ENCODE measurements around the gene SGO2. TPM values are rescaled to one million over a fixed set of nuclear protein-coding genes. Genes with fewer than 3 reads are reported as not detected.

The SGO2 gene
- total and polyA plus RNA-seq, 9 of the 15 experiments (the other 6 are each of a cell fraction or from before 2014, with no cell fraction given), result 14.5 to 25.9 (median 16.6) TPM

DNA sequence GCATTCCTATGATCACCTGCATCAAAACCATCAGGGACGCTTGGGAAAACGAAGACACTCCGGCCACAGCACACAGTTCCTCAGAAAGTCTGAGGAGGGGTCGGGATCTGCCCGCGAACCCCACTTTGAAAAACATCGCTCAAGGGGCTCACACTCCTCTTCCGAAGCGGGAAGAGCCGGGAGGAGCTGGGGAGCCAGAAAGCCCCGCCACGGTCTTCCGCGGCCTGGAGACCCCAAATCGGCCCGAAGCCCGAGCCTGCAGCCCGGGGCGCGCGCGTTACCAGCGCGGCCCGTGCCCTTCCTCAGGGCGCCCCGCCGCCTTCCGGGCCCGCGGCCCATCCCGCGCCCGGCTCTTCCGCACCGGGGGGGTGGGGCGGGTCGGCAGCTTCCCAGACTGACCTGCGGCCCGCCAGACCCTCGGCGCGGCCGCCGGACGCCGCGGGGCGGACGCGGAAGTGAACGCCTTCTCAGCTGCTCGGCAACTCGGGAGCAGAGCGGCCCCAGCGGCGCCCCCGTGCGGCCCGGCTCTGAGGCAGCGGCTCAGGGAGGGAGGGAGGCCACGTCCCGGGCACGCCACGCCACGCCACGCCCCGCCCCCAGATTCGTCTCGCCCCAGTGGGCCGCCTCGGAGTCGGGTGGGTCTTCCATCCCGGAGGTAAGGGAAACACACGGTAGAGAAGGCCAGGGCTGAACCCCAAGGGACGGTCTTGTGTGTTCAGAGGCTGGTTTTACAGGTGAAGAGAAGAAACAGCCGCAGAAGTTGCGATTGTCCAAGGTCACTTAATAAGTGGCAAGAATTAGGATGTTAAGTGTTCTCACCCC is 16.2 kb upstream of the SGO2 start, which contains the start of gene KCTD18 (continued):
- TF ChIP-seq, protein P1, sequence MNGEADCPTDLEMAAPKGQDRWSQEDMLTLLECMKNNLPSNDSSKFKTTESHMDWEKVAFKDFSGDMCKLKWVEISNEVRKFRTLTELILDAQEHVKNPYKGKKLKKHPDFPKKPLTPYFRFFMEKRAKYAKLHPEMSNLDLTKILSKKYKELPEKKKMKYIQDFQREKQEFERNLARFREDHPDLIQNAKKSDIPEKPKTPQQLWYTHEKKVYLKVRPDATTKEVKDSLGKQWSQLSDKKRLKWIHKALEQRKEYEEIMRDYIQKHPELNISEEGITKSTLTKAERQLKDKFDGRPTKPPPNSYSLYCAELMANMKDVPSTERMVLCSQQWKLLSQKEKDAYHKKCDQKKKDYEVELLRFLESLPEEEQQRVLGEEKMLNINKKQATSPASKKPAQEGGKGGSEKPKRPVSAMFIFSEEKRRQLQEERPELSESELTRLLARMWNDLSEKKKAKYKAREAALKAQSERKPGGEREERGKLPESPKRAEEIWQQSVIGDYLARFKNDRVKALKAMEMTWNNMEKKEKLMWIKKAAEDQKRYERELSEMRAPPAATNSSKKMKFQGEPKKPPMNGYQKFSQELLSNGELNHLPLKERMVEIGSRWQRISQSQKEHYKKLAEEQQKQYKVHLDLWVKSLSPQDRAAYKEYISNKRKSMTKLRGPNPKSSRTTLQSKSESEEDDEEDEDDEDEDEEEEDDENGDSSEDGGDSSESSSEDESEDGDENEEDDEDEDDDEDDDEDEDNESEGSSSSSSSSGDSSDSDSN (IDR thresholded peaks at IDR 0.05; ENCODE audit: borderline replicate concordance in 1 of 2, low read depth in 2 of 2, low read length in 2 of 2), result peak in 1 of 2 experiments; percentile 18; a peak in 1 of 4 replicates
- TF ChIP-seq ZNF431 (CRISPR knock-in tag; IDR thresholded peaks at IDR 0.05), result no peak
- TF ChIP-seq NR1H2 (CRISPR knock-in tag; IDR thresholded peaks at IDR 0.05), result no peak
- no peak for TF ChIP-seq LARP7 (IDR thresholded peaks at IDR 0.05)
- peak; percentile 81 for TF ChIP-seq SMAD4 (CRISPR knock-in tag; conservative IDR thresholded peaks at IDR 0.05)
- no peak for TF ChIP-seq ZNF75A (CRISPR knock-in tag; IDR thresholded peaks at IDR 0.05)
- 0 out of 2 replicates have a peak, but pooled peaks have one; percentile 23 for TF ChIP-seq NFRKB (IDR thresholded peaks at IDR 0.05; ENCODE audit: low read depth)
- no peak for TF ChIP-seq BRCA1 (IDR thresholded peaks at IDR 0.05)
- no peak for TF ChIP-seq BRCA1 (CRISPR knock-in tag; IDR thresholded peaks at IDR 0.05)
- TF ChIP-seq MAZ (CRISPR knock-in tag; conservative IDR thresholded peaks at IDR 0.05 in 1 of 2, IDR thresholded peaks at IDR 0.05 in 1 of 2), result peak; percentile 88 to 96
- TF ChIP-seq ZNF584 (CRISPR knock-in tag; IDR thresholded peaks at IDR 0.05; ENCODE audit: low read depth), result no peak
- TF ChIP-seq RBM34 (IDR thresholded peaks at IDR 0.05; ENCODE audit: borderline replicate concordance, insufficient read depth, low read length), result no peak
- TF ChIP-seq ZNF436 (CRISPR knock-in tag; IDR thresholded peaks at IDR 0.05), result no peak
- TF ChIP-seq E2F3 (CRISPR knock-in tag; IDR thresholded peaks at IDR 0.05), result peak; percentile 52; the same call in 1 of the 2 replicates
- no peak for TF ChIP-seq MAFF (IDR thresholded peaks at IDR 0.05; ENCODE audit: low read length)
- TF ChIP-seq, protein P2, sequence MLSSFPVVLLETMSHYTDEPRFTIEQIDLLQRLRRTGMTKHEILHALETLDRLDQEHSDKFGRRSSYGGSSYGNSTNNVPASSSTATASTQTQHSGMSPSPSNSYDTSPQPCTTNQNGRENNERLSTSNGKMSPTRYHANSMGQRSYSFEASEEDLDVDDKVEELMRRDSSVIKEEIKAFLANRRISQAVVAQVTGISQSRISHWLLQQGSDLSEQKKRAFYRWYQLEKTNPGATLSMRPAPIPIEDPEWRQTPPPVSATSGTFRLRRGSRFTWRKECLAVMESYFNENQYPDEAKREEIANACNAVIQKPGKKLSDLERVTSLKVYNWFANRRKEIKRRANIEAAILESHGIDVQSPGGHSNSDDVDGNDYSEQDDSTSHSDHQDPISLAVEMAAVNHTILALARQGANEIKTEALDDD (IDR thresholded peaks at IDR 0.05), result no peak
- no peak for TF ChIP-seq NR3C1 (CRISPR knock-in tag; IDR thresholded peaks at IDR 0.05)
- no peak for TF ChIP-seq SNRNP70 (optimal IDR thresholded peaks at IDR 0.05; ENCODE audit: low read depth, low read length)
- no peak for TF ChIP-seq SMAD2 (IDR thresholded peaks at IDR 0.05; ENCODE audit: low read depth, low read length)
- TF ChIP-seq TEAD1 (CRISPR knock-in tag; IDR thresholded peaks at IDR 0.05), result no peak
- TF ChIP-seq MED1 (CRISPR knock-in tag; IDR thresholded peaks at IDR 0.05; ENCODE audit: borderline replicate concordance), result no peak
- TF ChIP-seq NFATC3 (IDR thresholded peaks at IDR 0.05), result no peak
- TF ChIP-seq, protein P3, sequence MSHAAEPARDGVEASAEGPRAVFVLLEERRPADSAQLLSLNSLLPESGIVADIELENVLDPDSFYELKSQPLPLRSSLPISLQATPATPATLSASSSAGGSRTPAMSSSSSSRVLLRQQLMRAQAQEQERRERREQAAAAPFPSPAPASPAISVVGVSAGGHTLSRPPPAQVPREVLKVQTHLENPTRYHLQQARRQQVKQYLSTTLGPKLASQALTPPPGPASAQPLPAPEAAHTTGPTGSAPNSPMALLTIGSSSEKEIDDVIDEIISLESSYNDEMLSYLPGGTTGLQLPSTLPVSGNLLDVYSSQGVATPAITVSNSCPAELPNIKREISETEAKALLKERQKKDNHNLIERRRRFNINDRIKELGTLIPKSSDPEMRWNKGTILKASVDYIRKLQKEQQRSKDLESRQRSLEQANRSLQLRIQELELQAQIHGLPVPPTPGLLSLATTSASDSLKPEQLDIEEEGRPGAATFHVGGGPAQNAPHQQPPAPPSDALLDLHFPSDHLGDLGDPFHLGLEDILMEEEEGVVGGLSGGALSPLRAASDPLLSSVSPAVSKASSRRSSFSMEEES (CRISPR knock-in tag; IDR thresholded peaks at IDR 0.05), result no peak
- no peak for TF ChIP-seq KDM2B (CRISPR knock-in tag; IDR thresholded peaks at IDR 0.05)
- no peak for TF ChIP-seq TAF9B (IDR thresholded peaks at IDR 0.05; ENCODE audit: partially characterized antibody)
- TF ChIP-seq SMARCE1 (IDR thresholded peaks at IDR 0.05), result no peak
- TF ChIP-seq ADNP (tag; IDR thresholded peaks at IDR 0.05), result no peak

All from K562 (cell line).